ENCODE data around the gene FXYD7.

Gene FXYD7

DNA sequence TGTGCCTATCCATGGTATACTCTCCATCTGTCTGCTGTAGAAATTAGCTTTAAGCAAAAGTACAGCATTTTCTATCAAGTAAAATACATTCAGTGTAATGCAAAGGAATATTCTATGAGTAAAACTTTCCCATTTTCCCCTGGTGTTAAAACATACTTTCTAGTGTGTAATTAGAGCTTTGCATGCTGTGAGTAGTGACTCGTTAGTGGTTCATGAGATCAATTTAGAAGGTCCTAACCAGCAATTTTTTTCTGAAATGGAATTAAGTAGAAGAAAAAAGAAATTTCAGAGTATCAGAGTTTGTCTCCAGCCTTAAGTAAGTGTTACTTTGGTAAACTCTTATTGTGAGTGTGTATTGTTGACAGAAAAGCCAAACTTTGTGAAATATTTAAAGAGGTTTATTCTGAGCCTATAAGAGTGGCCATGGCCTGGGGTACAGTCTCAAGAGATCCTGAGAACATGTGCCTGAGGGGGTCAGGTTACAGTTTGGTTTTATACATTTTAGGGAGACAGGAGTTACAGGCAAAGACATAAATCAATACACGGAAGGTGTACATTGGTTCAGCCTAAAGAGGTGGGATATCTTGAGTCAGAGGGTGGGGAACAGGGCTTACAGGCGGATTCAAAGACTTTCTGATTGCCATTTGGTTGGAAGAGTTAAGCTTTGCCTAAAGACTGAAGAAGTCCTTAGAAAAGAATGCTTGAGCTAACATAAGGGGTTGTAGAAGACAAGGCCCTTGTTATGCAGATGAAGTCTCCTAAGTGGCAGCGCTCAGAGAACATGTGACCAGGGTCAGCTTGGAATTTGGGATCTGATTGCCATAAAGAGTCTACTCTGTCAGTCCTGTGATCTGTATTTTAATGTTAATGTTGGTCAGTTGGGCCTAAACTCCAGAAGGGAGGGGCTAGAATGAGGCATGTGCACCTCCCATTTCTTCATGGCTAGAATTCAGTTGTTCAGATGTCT lies 60.0 kb downstream of the FXYD7 start:
- DNase-seq (ENCODE audit: low read depth), result no peak

All from non-pigmented ciliary epithelial cell (primary cell).